ACC112 (cell line): ENCODE results near the gene TK2.

ENCODE experiments used
- H2AFZ ChIP-seq: fragments of 200-600 bp; sonication (generic); one replicate; pipeline ENCODE4 v1.6.0; 2017; ENCODE audit warnings: antibody characterized with exemption, low read length; ENCODE audit not compliant: unreplicated experiment
- H3K27ac ChIP-seq: fragments of 200-600 bp; sonication (generic); 2 replicates; pipeline ENCODE4 v1.5.1; 2014; ENCODE audit warnings: low read depth, mild to moderate bottlenecking, antibody characterized with exemption, low read length, moderate library complexity
- H3K27me3 ChIP-seq: fragments of 200-600 bp; sonication (generic); 2 replicates; pipeline ENCODE4 v1.6.1; 2014; ENCODE audit warnings: mild to moderate bottlenecking, antibody characterized with exemption, low read length, moderate library complexity, mixed read lengths; ENCODE audit not compliant: insufficient read depth
- H3K36me3 ChIP-seq: fragments of 200-600 bp; sonication (generic); 2 replicates; pipeline ENCODE4 v1.6.1; 2016; ENCODE audit warnings: mild to moderate bottlenecking, antibody characterized with exemption, low read length, moderate library complexity, mixed read lengths; ENCODE audit not compliant: insufficient read depth
- H3K4me1 ChIP-seq: fragments of 200-600 bp; sonication (generic); one replicate; pipeline ENCODE4 v1.6.1; 2016; ENCODE audit warnings: low read length, mixed read lengths; ENCODE audit not compliant: insufficient read depth, unreplicated experiment, control insufficient read depth
- H3K4me3 ChIP-seq: fragments of 200-600 bp; sonication (generic); 2 replicates; pipeline ENCODE4 v1.5.1; 2014; ENCODE audit warnings: mild to moderate bottlenecking, low read depth, low read length
- H3K79me2 ChIP-seq: fragments of 200-600 bp; sonication (generic); one replicate; pipeline ENCODE4 v1.6.0; 2016; ENCODE audit warnings: low read length; ENCODE audit not compliant: control insufficient read depth, unreplicated experiment, insufficient read depth

Gene TK2

DNA sequence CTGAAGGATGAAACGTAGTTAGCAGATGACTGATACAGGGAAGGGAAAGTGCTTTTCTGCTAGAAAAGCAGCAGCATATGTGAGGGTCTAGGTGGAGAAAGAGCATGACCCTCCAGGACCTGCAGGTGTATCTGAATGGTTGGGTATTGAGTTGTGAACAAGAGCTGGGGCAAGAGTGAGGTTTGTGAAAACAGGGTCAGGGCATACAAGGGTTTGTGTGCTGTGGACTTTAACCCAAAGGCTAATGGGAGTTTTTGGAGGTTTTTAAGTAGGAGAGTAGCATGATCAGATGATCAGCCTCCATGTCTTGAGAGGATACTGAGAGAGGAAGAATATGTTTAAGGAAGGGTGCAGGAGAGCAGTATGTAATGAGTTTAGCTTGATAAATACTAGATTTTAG, 10.2 kb upstream of the TK2 start:
- Histone ChIP-seq H2AFZ (no peak overlapping the region), H3K4me3 (no peak overlapping the region), H3K4me1 (peaks cover 4% of the 10 kb centered on the region), H3K27me3 (no peaks in the 10 kb centered on the region), H3K27ac (no peak overlapping the region), H3K79me2 (peaks cover 67% of the 10 kb centered on the region), H3K36me3 (peaks cover 10% of the 10 kb centered on the region; the same call in 1 of the 2 replicates)

DNA sequence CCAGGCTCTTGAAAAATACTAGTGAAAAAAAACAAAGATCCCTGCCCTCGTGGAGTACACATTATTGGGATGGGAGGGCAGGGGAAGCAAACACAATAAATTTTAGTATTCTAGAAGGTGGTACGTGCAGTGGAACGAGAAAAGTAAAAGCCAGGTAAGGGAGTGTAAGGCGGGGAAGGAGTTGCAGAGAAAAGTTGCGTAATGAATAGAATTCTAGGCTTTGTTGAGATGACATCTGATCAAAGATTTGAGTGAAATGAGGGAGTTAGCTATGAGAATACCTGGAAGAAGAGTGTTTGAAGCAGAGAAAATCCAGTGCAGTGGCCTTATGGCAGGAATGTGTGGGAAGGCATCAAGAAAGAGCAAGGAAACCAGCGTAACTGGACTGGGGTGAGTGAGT, 4.6 kb upstream of the TK2 start:
- H3K79me2 ChIP-seq, result peaks cover 75% of the 10 kb centered on the region
- 0 out of 2 replicates have a peak, but pooled peaks cover 3% of the 10 kb centered on the region for H3K36me3 ChIP-seq
- H3K4me1 ChIP-seq, result peaks cover 31% of the 10 kb centered on the region
- no peak overlapping the region; the same call in 1 of the 2 replicates for H3K4me3 ChIP-seq
- H2AFZ ChIP-seq, result no peak overlapping the region
- H3K27me3 ChIP-seq, result no peaks in the 10 kb centered on the region
- H3K27ac ChIP-seq, result no peak overlapping the region

DNA sequence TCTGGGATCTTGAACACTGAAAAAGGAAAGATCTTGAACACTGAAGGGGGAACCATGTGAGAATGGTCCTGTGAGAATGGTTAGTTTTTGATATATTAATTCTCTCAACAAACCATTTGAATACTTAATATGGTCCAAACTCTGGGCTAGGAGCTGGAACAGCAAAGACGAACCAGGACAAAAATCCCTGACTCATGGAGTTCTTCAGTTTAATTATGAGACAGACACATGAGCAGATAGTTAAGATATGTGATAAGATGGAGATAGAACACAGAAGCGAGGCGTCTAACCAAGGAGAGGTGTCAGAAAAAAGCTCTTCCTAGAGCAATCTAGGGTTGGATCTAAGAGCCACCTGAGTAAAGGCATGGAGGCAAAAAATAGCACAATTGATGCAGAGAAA, 4.1 kb upstream of the TK2 start:
- peaks cover 33% of the 10 kb centered on the region for H3K4me1 ChIP-seq
- no peak overlapping the region for H3K27ac ChIP-seq
- H3K27me3 ChIP-seq, result no peaks in the 10 kb centered on the region
- H3K79me2 ChIP-seq, result peaks cover 70% of the 10 kb centered on the region
- H3K4me3 ChIP-seq, result peak overlapping the region; percentile 93
- H2AFZ ChIP-seq, result no peak overlapping the region
- 0 out of 2 replicates have a peak, but pooled peaks cover 2% of the 10 kb centered on the region for H3K36me3 ChIP-seq

DNA sequence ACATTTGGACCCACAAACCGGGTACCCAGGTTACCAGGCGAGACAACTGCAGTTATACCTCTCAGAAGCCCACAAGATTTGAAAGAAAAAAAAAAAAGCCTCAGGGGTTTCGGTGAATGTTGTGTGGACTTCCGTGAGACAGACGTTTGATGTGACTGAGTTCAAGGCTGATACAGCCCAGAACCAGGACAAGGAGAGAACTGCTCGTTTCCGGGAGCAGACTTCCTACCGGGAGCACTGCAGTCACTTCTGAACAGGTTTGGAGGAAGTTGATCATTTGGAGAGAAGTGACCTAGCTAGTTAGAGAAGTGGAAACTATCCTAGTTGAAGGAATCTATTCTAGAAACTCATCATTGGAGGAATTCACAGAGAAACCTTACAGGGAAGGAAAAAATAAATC, 3.3 kb upstream of the TK2 start:
- Histone ChIP-seq H3K27me3 (no peaks in the 10 kb centered on the region), H3K4me1 (peaks cover 40% of the 10 kb centered on the region), H3K79me2 (peaks cover 62% of the 10 kb centered on the region), H3K36me3 (no peaks in the 10 kb centered on the region), H3K4me3 (peak overlapping the region; percentile 93), H3K27ac (no peak overlapping the region), H2AFZ (no peak overlapping the region)

DNA sequence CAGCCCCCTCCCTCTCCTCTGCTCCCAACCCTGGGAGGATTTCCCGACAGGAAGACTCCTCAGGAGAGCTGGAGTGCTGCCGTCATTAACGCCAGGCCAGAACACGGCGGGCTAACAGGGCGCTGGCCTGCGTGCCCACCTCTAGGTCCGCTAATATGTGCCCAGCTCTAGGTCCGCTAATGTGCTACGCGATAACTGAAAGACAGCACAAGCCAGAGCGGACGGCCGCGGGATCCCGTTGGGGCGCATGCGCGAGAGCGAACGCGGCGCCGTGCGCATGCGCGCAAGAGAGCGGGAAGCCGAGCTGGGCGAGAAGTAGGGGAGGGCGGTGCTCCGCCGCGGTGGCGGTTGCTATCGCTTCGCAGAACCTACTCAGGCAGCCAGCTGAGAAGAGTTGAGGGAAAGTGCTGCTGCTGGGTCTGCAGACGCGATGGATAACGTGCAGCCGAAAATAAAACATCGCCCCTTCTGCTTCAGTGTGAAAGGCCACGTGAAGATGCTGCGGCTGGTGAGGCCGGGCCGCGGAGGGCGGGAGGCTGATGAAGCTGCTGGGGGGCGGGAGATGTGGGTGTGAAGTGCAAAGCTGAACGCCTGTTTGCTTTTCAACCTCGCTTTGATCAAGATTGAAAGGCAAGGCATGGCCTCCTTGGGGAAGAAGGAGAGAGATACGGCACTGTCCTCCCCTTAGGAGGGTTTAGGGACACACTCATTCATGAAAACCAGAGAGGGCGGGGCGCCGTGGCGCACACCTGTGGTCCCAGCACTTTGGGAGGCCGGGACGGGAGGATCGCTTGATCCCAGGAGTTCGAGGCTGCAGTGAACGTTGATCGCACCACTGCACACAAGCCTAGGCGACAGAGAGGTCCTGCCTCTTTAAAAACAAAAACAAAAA, 2.6 kb upstream of the TK2 start, which contains the start of gene CKLF:
TSS of gene CKLF (plus strand) at position 291 of the 892 bp plus-strand sequence. CDS start at position 431, 140 bp downstream.
- H3K27ac ChIP-seq, result peak within 1 kb of the TSS; percentile 63
- H3K36me3 ChIP-seq, result no peaks in the 10 kb centered on the region

DNA sequence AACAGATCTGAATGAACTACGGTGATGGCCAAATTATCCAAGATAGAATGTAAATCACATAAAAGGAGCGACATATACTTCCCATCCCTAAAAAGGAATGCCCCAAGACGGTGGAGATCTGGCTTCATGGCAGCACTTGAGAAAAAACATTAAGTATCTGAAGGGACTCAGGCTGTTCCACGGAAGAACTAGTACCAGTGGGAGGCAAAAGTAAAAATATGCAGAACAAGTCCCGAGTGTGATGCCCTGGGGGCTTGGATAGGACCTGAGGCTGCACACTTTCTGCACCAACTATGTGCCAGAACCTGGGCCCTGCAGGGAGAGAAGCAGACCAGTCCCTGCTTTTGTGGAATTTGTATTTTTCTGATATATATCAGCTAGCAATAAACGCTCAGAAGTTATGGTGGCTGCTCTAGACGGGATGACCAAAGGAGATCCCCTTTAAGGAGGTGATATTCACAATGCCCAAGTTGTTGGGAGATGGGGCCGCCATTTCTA, 1.9 kb upstream of the TK2 start:
- peak overlapping the region; percentile 93 for H3K4me3 ChIP-seq
- peak overlapping the region; percentile 92 for H2AFZ ChIP-seq
- H3K27me3 ChIP-seq, result no peaks in the 10 kb centered on the region
- peak overlapping the region; percentile 63 for H3K27ac ChIP-seq
- H3K79me2 ChIP-seq, result peaks cover 53% of the 10 kb centered on the region
- peaks cover 40% of the 10 kb centered on the region for H3K4me1 ChIP-seq
- no peaks in the 10 kb centered on the region for H3K36me3 ChIP-seq

More for the DNA sequence above, 2.6 kb upstream of the TK2 start, which contains the start of gene CKLF:
- Histone ChIP-seq H3K27me3 (no peaks in the 10 kb centered on the region), H3K79me2 (peaks cover 58% of the 10 kb centered on the region), H2AFZ (peak within 1 kb of the TSS; percentile 92), H3K4me3 (peak within 1 kb of the TSS; percentile 93), H3K4me1 (peaks cover 40% of the 10 kb centered on the region)

DNA sequence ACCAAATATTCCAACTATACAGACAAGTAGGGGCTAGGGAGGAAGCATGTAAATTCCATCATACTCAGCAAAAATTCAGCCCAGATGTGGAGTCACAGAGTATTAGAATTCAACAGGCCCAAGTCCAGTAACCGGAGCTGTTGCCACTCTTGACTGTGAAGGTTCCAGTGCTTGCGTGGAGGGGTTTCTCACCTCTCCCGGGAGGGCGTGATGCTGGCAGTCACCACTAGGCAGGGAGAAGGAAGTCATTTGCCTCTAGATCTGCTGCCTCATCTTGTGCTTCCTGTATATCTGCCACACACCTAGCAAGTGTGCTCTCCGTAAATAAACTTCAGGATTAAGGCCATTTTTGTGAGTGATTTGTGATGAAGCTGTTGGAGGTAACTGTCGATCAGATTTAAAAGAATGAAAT, 1.4 kb upstream of the TK2 start:
- H3K4me1 ChIP-seq, result peaks cover 40% of the 10 kb centered on the region
- peaks cover 48% of the 10 kb centered on the region for H3K79me2 ChIP-seq
- no peak overlapping the region for H2AFZ ChIP-seq
- no peaks in the 10 kb centered on the region for H3K27me3 ChIP-seq
- no peaks in the 10 kb centered on the region for H3K36me3 ChIP-seq
- peak overlapping the region; percentile 93 for H3K4me3 ChIP-seq
- H3K27ac ChIP-seq, result peak overlapping the region; percentile 63

DNA sequence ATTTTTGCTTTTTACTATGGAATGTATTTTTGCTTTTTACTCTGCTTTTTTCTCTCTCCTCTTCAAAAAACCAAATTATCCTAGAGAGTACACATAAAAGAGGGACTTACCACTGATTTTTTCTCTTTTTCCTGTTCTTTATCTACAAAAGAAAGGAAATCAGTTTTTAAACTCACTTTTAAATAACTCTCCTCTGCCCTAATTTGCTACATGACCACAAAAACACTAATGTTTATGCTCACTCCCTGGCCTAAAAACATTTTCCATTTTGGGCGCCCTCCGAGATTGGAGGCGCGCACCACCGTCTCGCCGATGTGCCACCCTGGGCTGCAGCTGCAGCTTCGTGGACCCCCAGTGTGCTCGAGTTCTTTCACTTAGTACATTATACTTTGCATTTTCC, 1.1 kb downstream of the TK2 start:
- peak overlapping the region; percentile 79 for H2AFZ ChIP-seq
- peaks cover 23% of the 10 kb centered on the region for H3K79me2 ChIP-seq
- peak overlapping the region; percentile 52; the same call in 1 of the 2 replicates for H3K27ac ChIP-seq
- H3K4me1 ChIP-seq, result peaks cover 28% of the 10 kb centered on the region
- H3K27me3 ChIP-seq, result no peaks in the 10 kb centered on the region
- H3K4me3 ChIP-seq, result peak overlapping the region; percentile 76
- no peaks in the 10 kb centered on the region for H3K36me3 ChIP-seq

DNA sequence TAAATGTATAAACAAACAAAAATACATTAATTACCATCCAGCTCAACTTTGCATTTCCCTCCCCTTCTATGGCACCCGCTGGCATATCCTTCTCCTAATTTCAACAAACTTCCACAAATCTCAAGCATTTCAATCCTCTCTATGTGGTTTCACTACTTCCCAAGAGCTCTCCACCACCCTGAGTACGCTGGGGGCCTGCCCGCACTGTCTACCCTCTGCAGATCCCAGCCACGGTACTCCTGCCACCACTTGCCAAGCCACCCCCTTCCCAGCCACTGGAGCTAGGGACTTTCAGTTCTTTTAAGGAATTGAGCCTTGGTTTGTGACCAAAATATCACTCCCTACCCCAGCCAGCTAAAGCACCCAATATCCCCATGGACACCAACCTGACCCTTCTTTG, 1.9 kb downstream of the TK2 start:
- peaks cover 15% of the 10 kb centered on the region for H3K79me2 ChIP-seq
- no peak overlapping the region for H3K4me3 ChIP-seq
- no peak overlapping the region for H2AFZ ChIP-seq
- H3K27me3 ChIP-seq, result no peaks in the 10 kb centered on the region
- H3K4me1 ChIP-seq, result peaks cover 22% of the 10 kb centered on the region
- H3K27ac ChIP-seq, result no peak overlapping the region
- no peaks in the 10 kb centered on the region for H3K36me3 ChIP-seq

DNA sequence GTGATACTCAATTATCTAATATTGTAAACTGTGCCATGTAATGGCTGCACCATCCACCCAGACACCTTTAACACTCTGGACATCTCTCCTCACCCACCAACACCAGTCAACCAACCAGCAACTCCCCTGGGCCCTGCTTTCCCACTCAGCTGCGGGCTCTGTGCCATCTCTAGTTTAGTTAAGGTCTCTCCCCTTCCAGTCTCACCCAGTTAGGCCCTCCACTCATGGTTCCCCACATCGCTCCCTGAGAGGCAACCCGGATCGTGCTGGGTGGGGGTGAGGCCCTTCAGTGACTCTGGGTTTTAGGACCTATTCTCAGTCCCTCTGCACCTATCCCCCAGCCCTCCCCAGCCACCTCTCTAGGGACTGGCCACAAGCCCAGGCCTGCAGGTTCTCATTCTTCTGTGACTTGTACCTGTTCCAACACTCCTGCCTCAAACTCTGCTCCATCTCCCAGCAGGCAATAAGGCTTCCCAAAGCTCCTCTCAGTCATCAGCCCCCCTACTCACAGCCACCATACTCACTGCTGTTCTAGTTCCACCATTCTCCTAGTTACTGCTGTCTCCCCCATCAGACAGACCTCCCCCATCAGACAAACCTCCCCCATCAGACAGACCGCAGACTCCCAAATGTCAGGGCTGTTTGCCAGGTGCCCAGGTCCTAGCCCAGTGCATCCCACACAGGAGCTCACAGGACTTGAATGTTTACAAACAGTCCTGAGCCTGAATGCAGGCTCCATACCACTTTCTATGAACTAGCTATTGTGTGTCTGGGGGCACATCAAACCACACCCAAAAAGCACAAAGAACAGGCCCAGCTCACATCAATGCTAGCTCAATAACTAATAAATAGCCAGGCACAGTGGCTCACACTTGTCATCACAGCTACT, 2.6 kb downstream of the TK2 start:
- H3K27ac ChIP-seq, result no peak overlapping the region
- no peak overlapping the region for H2AFZ ChIP-seq
- H3K36me3 ChIP-seq, result no peaks in the 10 kb centered on the region
- peaks cover 9% of the 10 kb centered on the region for H3K79me2 ChIP-seq
- H3K27me3 ChIP-seq, result no peaks in the 10 kb centered on the region
- H3K4me1 ChIP-seq, result peaks cover 22% of the 10 kb centered on the region
- no peak overlapping the region for H3K4me3 ChIP-seq
